ENCODE results near the gene RAD51B.

Gene RAD51B

DNA sequence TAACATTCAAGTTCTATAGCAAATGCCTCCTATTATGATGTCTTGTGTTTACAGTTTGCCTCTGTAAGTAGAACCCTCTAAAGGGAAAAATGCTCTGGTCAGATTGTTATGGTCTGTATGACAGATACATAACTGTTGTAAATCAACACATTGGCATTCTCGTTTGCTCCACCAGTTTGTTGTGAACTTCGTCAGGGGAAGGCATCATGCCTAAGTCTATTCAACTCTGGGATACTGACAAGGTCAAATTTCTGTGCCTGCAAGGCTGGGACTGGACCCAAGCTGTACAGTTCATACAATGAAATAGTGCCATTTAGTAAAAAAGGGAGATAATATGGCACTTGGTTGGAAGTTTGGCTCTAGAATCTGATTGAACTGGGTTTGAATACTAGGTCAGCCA lies 392.3 kb downstream of the RAD51B start:
- DNase-seq (ENCODE audit: low read depth): no peak
- TF ChIP-seq, protein P1, sequence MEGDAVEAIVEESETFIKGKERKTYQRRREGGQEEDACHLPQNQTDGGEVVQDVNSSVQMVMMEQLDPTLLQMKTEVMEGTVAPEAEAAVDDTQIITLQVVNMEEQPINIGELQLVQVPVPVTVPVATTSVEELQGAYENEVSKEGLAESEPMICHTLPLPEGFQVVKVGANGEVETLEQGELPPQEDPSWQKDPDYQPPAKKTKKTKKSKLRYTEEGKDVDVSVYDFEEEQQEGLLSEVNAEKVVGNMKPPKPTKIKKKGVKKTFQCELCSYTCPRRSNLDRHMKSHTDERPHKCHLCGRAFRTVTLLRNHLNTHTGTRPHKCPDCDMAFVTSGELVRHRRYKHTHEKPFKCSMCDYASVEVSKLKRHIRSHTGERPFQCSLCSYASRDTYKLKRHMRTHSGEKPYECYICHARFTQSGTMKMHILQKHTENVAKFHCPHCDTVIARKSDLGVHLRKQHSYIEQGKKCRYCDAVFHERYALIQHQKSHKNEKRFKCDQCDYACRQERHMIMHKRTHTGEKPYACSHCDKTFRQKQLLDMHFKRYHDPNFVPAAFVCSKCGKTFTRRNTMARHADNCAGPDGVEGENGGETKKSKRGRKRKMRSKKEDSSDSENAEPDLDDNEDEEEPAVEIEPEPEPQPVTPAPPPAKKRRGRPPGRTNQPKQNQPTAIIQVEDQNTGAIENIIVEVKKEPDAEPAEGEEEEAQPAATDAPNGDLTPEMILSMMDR (IDR thresholded peaks at IDR 0.05; ENCODE audit: low read length, missing control alignments): no peak
- no peak overlapping the region for H3K4me3 ChIP-seq (replicated peaks; ENCODE audit: low read depth, low read length)

DNA sequence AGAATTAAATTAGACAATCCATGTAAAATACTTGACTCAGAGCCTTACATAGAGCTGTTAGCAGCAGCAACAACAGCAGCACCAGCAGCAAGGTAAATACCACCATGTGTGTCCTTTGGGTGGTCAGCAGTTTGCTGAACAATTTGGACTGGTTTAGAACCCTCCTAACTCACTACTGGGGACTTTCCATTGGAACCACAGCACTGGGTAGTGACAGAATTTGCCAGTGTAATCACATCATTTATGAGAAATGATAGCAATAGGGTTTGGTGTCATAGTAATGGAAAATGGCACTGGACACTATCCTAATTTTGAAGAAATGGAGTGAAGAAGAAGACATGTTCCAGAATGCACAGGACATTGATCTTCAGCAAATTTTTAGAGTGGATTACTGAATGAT lies 392.8 kb downstream of the RAD51B start:
- DNase-seq (ENCODE audit: low read depth): no peak
- H3K4me3 ChIP-seq (replicated peaks; ENCODE audit: low read depth, low read length): no peak overlapping the region
- TF ChIP-seq, protein P1 (IDR thresholded peaks at IDR 0.05; ENCODE audit: low read length, missing control alignments): no peak

DNA sequence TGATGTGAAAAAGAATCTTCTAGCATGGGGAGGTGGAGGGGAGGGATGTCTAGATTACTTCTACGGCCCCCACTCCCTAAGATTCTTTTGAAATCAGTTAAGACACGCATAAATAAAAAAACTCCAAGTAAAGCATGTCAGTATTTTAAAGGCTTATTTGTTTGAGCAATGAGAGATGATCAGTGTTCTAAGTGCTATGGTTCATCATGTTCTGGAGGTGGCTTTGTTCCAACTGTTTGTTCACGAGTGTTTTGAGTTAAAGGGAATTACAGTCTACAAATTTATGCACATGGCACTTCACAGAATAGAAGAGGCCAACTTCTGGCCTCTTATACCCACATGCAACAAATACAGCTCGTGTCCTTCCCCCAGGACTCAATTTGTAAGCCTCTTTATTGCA lies 394.9 kb downstream of the RAD51B start:
- H3K4me3 ChIP-seq (replicated peaks; ENCODE audit: low read depth, low read length): no peak overlapping the region
- DNase-seq (ENCODE audit: low read depth): no peak
- TF ChIP-seq, protein P1 (IDR thresholded peaks at IDR 0.05; ENCODE audit: low read length, missing control alignments): no peak

DNA sequence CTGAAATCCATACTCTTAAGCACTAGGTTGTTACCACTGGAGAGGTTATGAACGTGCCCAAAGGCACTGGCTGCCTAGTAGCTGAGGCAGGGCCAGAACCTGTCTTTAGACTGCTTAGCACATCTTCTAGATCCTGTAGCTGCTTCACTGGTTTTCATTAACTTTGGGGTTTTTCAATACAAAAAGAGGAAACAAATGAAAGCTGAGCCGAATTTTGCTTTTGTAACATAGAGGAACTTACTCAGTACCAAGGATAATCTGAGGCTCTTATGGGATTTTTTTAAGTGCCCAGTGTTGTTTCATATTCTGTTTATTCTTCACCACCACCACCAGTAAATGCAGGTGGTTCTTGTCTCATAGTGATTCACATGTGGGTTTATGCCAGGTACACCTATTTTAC lies 396.1 kb downstream of the RAD51B start:
- no peak for DNase-seq (ENCODE audit: low read depth)
- TF ChIP-seq, protein P1 (IDR thresholded peaks at IDR 0.05; ENCODE audit: low read length, missing control alignments): no peak
- H3K4me3 ChIP-seq (replicated peaks; ENCODE audit: low read depth, low read length): no peak overlapping the region

DNA sequence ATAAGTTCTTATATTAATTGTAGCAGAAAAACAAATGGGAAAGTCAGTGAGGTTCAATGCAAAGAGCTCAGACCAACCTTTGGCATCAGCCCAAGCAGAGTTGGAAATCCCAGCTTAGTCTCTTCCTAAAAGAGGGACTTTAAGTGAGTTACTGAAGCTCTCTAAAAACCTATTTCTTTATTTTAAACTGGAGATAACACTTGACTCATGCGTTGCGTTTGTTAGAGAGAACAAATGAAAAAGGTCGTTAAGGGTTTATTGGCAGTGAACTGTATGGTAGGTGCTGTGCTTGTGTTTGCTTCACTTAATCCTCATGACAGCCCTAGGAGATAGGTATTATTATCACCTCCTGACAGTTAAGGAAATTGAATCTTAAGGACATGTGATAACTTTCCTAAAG lies 396.5 kb downstream of the RAD51B start:
- TF ChIP-seq, protein P1 (IDR thresholded peaks at IDR 0.05; ENCODE audit: low read length, missing control alignments): no peak
- no peak for DNase-seq (ENCODE audit: low read depth)
- no peak overlapping the region for H3K4me3 ChIP-seq (replicated peaks; ENCODE audit: low read depth, low read length)

DNA sequence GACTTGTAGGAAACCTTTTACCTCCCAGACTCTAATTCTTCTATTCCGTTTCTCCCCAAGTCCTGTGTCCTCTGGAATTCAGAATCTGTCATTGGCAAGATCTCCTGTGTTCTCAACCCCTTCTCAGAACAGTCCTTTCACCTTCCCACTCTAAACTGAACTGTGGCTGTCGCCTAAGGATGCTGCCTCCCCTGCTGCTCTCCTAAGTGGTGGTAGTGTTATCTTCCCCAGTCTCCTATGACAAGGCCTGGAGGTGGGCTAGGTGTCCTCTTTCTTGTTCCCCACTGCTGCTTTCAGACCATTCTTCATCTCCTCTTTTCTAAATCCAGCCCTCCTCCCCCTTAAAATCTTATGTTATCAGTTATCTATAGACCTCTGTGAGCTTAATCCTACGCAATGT lies 397.4 kb downstream of the RAD51B start:
- H3K4me3 ChIP-seq (replicated peaks; ENCODE audit: low read depth, low read length): no peak overlapping the region
- DNase-seq (ENCODE audit: low read depth): no peak
- TF ChIP-seq, protein P1 (IDR thresholded peaks at IDR 0.05; ENCODE audit: low read length, missing control alignments): no peak

DNA sequence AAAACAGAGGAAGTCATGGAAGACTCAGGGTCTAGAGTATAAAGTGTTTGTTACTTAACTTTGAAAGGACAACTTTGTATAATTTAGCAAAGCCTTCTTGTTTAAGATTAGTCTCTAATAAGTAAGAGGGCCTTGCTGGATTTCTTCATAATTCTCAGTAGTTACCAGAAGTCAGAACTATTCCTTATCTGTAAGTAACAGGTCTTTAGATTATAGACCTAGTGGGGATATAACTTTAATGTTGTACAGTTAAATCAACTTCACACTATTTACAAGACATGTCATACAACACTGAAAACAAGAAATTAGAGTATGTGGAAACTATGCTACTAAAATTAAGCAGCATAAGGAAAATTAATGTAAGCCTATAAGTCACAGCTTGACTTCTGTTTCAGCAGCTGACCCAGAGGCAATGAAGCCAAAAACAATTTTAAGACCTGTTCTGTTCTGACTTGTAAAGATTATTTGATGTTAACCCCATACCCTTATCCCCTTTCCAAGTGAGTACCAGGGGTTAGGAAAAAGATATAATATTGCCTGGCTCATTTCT lies 398.3 kb downstream of the RAD51B start:
- TF ChIP-seq, protein P1 (IDR thresholded peaks at IDR 0.05; ENCODE audit: low read length, missing control alignments): no peak
- DNase-seq (ENCODE audit: low read depth): no peak

More for the DNA sequence above, 398.3 kb downstream of the RAD51B start:
- H3K4me3 ChIP-seq (replicated peaks; ENCODE audit: low read depth, low read length): no peak overlapping the region
